BLaER1 treated with 17β-estradiol and CSF1 and Interleukin-3, amounts not matched to agents 10 nM and 100 nM (cell line): Measurements from ENCODE around the gene ZNF175.

Experiments used
- H3K27ac ChIP-seq, 11 experiments: shearing (Covaris generic); formaldehyde crosslinking; 2 replicates each; pipeline ENCODE4 v1.8.1; 2022
- H3K27me3 ChIP-seq, 11 experiments: shearing (Covaris generic); formaldehyde crosslinking; 2 replicates each; pipeline ENCODE4 v1.8.1; 2022
- H3K36me3 ChIP-seq, 11 experiments: shearing (Covaris generic); formaldehyde crosslinking; 2 replicates each; pipeline ENCODE4 v1.8.1; 2022
- H3K4me1 ChIP-seq, 10 experiments: shearing (Covaris generic); formaldehyde crosslinking; 2 replicates each; pipeline ENCODE4 v1.8.1; 2022
- H3K4me2 ChIP-seq, 11 experiments: shearing (Covaris generic); formaldehyde crosslinking; 2 replicates each; pipeline ENCODE4 v1.8.1; 2022
- H3K4me3 ChIP-seq, 10 experiments: shearing (Covaris generic); formaldehyde crosslinking; 2 replicates each; pipeline ENCODE4 v1.8.1; 2022
- H3K9ac ChIP-seq, 11 experiments: shearing (Covaris generic); formaldehyde crosslinking; 2 replicates each; pipeline ENCODE4 v1.8.1; 2022
- H3K9me3 ChIP-seq, 11 experiments: shearing (Covaris generic); formaldehyde crosslinking; replicated peaks in 1 of 11; 2 replicates each; pipeline ENCODE4 v1.8.1; 2022
- H4K20me1 ChIP-seq, 11 experiments: shearing (Covaris generic); formaldehyde crosslinking; 2 replicates each; pipeline ENCODE4 v1.8.1; 2022
- Cebpa-rat ChIP-seq, 11 experiments: shearing (Covaris generic); IDR thresholded peaks; 2 replicates each; pipeline ENCODE4 v1.8.1; 2022

ZNF175 gene

GRCh38 chr19:51571599-51571998 lies 516 bp downstream of the ZNF175 start:
- Histone ChIP-seq H3K9ac (peak overlapping the region; percentile 40 to 74 (median 69); a peak in 21 of 22 replicates), H4K20me1 (no peaks in the 10 kb centered on the region), H3K27me3 (no peaks in the 10 kb centered on the region; a peak in 1 of 22 replicates), H3K4me3 (peak overlapping the region; percentile 57 to 73 (median 66)), H3K27ac (peak overlapping the region in 10 of 11 experiments; percentile 27 to 70 (median 62); a peak in 19 of 22 replicates), H3K9me3 (peaks cover 0 to 4% (median 0%) of the 10 kb centered on the region in 11 experiments; a peak in 3 of 22 replicates), H3K36me3 (peaks cover 0 to 24% (median 11%) of the 10 kb centered on the region in 11 experiments; a peak in 14 of 22 replicates), H3K4me2 (peak overlapping the region; percentile 70 to 91 (median 78)), H3K4me1 (peaks cover 10 to 24% (median 13%) of the 10 kb centered on the region in 10 experiments; a peak in 17 of 20 replicates)
- no peak for TF ChIP-seq Cebpa-rat (IDR thresholded peaks at IDR 0.05)

- Histone ChIP-seq H3K27me3 (no peaks in the 10 kb centered on the region; a peak in 1 of 22 replicates), H4K20me1 (no peaks in the 10 kb centered on the region), H3K9me3 (peaks cover 0 to 4% (median 0%) of the 10 kb centered on the region in 11 experiments; a peak in 3 of 22 replicates), H3K27ac (no peak overlapping the region), H3K36me3 (peaks cover 0 to 30% (median 12%) of the 10 kb centered on the region in 11 experiments; a peak in 14 of 22 replicates), H3K4me3 (peak overlapping the region in 8 of 10 experiments; percentile 57 to 73 (median 66); a peak in 14 of 20 replicates), H3K4me2 (peak overlapping the region; percentile 70 to 91 (median 78)), H3K9ac (no peak overlapping the region), H3K4me1 (peaks cover 6 to 21% (median 13%) of the 10 kb centered on the region in 10 experiments; a peak in 17 of 20 replicates)
- TF ChIP-seq Cebpa-rat (IDR thresholded peaks at IDR 0.05) = no peak
Observed at GRCh38 chr19:51572410-51572809, 1.3 kb downstream of the ZNF175 start.

GRCh38 chr19:51572908-51573307 lies 1.8 kb downstream of the ZNF175 start:
- H3K4me2 ChIP-seq = peak overlapping the region in 9 of 11 experiments; percentile 70 to 91 (median 78); a peak in 12 of 22 replicates
- H3K27me3 ChIP-seq = no peaks in the 10 kb centered on the region; a peak in 1 of 22 replicates
- peaks cover 0 to 4% (median 0%) of the 10 kb centered on the region in 11 experiments; a peak in 3 of 22 replicates for H3K9me3 ChIP-seq
- H3K4me3 ChIP-seq = no peak overlapping the region
- H3K4me1 ChIP-seq = peaks cover 6 to 21% (median 13%) of the 10 kb centered on the region in 10 experiments; a peak in 17 of 20 replicates
- H3K36me3 ChIP-seq = peaks cover 0 to 30% (median 12%) of the 10 kb centered on the region in 11 experiments; a peak in 14 of 22 replicates
- H3K27ac ChIP-seq = no peak overlapping the region
- no peak overlapping the region for H3K9ac ChIP-seq
- no peak for TF ChIP-seq Cebpa-rat (IDR thresholded peaks at IDR 0.05)
- H4K20me1 ChIP-seq = no peaks in the 10 kb centered on the region

GRCh38 chr19:51573331-51573730 lies 2.2 kb downstream of the ZNF175 start:
- peak overlapping the region in 3 of 11 experiments; percentile 77 to 81 (median 81); a peak in 6 of 22 replicates for H3K4me2 ChIP-seq

GRCh38 chr19:51576850-51577249 lies 5.8 kb downstream of the ZNF175 start:
- 0 out of 22 replicates have a peak, but pooled peaks cover 0 to 2% (median 0%) of the 10 kb centered on the region in 11 experiments for H3K9me3 ChIP-seq
- H3K4me1 ChIP-seq = peaks cover 4 to 18% (median 10%) of the 10 kb centered on the region in 10 experiments; a peak in 17 of 20 replicates
- no peak overlapping the region for H3K27ac ChIP-seq
- no peaks in the 10 kb centered on the region for H3K27me3 ChIP-seq
- H3K9ac ChIP-seq = no peak overlapping the region
- peaks cover 14 to 63% (median 31%) of the 10 kb centered on the region in 11 experiments; a peak in 21 of 22 replicates for H3K36me3 ChIP-seq
- TF ChIP-seq Cebpa-rat (IDR thresholded peaks at IDR 0.05) = no peak
- H4K20me1 ChIP-seq = no peaks in the 10 kb centered on the region
- H3K4me2 ChIP-seq = no peak overlapping the region
- no peak overlapping the region for H3K4me3 ChIP-seq

More at GRCh38 chr19:51573331-51573730, 2.2 kb downstream of the ZNF175 start:
- TF ChIP-seq Cebpa-rat (IDR thresholded peaks at IDR 0.05) = no peak
- H3K27me3 ChIP-seq = no peaks in the 10 kb centered on the region; a peak in 1 of 22 replicates
- H3K9ac ChIP-seq = no peak overlapping the region
- H3K4me1 ChIP-seq = peaks cover 6 to 21% (median 13%) of the 10 kb centered on the region in 10 experiments; a peak in 17 of 20 replicates
- no peak overlapping the region for H3K4me3 ChIP-seq
- H3K36me3 ChIP-seq = peaks cover 1 to 33% (median 13%) of the 10 kb centered on the region in 11 experiments; a peak in 17 of 22 replicates
- no peak overlapping the region for H3K27ac ChIP-seq
- H4K20me1 ChIP-seq = no peaks in the 10 kb centered on the region
- peaks cover 0 to 4% (median 0%) of the 10 kb centered on the region in 11 experiments; a peak in 3 of 22 replicates for H3K9me3 ChIP-seq

GRCh38 chr19:51586103-51586728 lies 15.1 kb downstream of the ZNF175 start:
- Histone ChIP-seq H3K4me3 (peak overlapping the region in 1 of 10 experiments; percentile 9; a peak in 1 of 20 replicates), H3K4me1 (peaks cover 0 to 5% (median 0%) of the 10 kb centered on the region in 10 experiments; a peak in 1 of 20 replicates), H3K9me3 (peaks cover 45 to 75% (median 53%) of the 10 kb centered on the region in 11 experiments), H3K4me2 (no peak overlapping the region), H4K20me1 (no peaks in the 10 kb centered on the region), H3K27ac (no peak overlapping the region), H3K27me3 (no peaks in the 10 kb centered on the region), H3K9ac (no peak overlapping the region), H3K36me3 (peaks cover 59 to 78% (median 71%) of the 10 kb centered on the region in 11 experiments)
- TF ChIP-seq Cebpa-rat (IDR thresholded peaks at IDR 0.05) = no peak

GRCh38 chr19:51586799-51587198 lies 15.7 kb downstream of the ZNF175 start:
- Histone ChIP-seq H4K20me1 (no peaks in the 10 kb centered on the region), H3K9me3 (peaks cover 45 to 74% (median 52%) of the 10 kb centered on the region in 11 experiments), H3K27ac (no peak overlapping the region), H3K4me2 (no peak overlapping the region), H3K27me3 (no peaks in the 10 kb centered on the region), H3K4me3 (peak overlapping the region in 4 of 10 experiments; percentile 8 to 16 (median 11); a peak in 3 of 20 replicates), H3K36me3 (peaks cover 53 to 73% (median 65%) of the 10 kb centered on the region in 11 experiments), H3K4me1 (peaks cover 0 to 5% (median 0%) of the 10 kb centered on the region in 10 experiments; a peak in 1 of 20 replicates), H3K9ac (no peak overlapping the region)
- no peak for TF ChIP-seq Cebpa-rat (IDR thresholded peaks at IDR 0.05)

- H3K4me1 ChIP-seq = peaks cover 0 to 5% (median 0%) of the 10 kb centered on the region in 10 experiments; a peak in 1 of 20 replicates
- peaks cover 48 to 67% (median 59%) of the 10 kb centered on the region in 11 experiments for H3K36me3 ChIP-seq
- H3K4me2 ChIP-seq = no peak overlapping the region
- no peak overlapping the region for H3K9ac ChIP-seq
- no peak for TF ChIP-seq Cebpa-rat (IDR thresholded peaks at IDR 0.05)
- H3K27me3 ChIP-seq = no peaks in the 10 kb centered on the region
- H3K4me3 ChIP-seq = peak overlapping the region in 5 of 10 experiments; percentile 1 to 24 (median 13); a peak in 5 of 20 replicates
- no peak overlapping the region for H3K27ac ChIP-seq
- no peaks in the 10 kb centered on the region for H4K20me1 ChIP-seq
- peaks cover 45 to 67% (median 52%) of the 10 kb centered on the region in 11 experiments for H3K9me3 ChIP-seq
Observed at GRCh38 chr19:51587264-51588191, 16.4 kb downstream of the ZNF175 start.
